ENCODE data around the gene OPRL1. TPM values are rescaled to one million over a fixed set of nuclear protein-coding genes. Genes with fewer than 3 reads are reported as not detected.
A peak's percentile ranks its signal among the peaks of the same experiment; 100 is the strongest.

The OPRL1 gene
- total and polyA plus RNA-seq, 2 donors (not counting 1 experiment from before 2014, with no cell fraction given) = 3.5 to 6.2 TPM

DNA sequence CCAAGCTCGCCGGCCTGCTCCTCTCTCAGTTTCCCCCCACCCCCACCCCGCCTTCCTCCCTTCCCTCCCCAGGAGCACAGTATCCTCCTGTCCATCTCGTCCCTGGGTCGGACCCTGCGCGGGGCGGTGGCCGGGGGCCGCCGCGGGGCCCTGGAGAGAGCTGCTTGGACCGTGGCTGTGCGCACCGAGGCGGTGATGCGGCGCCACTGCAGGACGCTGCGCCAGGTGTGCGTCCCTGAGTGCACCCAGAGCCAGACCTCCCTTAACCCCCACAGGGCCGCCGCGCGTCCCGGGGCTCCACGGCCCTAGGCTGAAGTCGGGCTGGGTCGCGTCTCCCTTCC is 41.7 kb upstream of the OPRL1 start:
- Mint-ChIP-seq H3K4me3 (peak overlapping the region; percentile 61), H3K27ac (no peak overlapping the region), H3K9me3 (ENCODE audit: insufficient read depth) (no peaks in the 10 kb centered on the region), H3K27me3 (peaks cover 7% of the 10 kb centered on the region), H3K4me1 (peaks cover 20% of the 10 kb centered on the region)
- ATAC-seq (ENCODE audit: low read depth) (peak; percentile 13), DNase-seq (no peak)
- H3K4me3 ChIP-seq (ENCODE audit: control extremely low read depth in 1 of 5, extremely low read depth in 1 of 5, insufficient read depth in 1 of 5, low read depth in 2 of 5, low read length in 4 of 5) = peak overlapping the region in 3 of 5 experiments; percentile 64 to 85 (median 66)
- peak overlapping the region; percentile 100 for H3K4me2 ChIP-seq (replicated peaks; ENCODE audit: low read depth, low read length, poor library complexity, severe bottlenecking)
- H2AFZ ChIP-seq (ENCODE audit: insufficient read depth, low read depth, low read length, poor library complexity, severe bottlenecking) = peak overlapping the region; percentile 96
- peak overlapping the region; percentile 76 for H3K9ac ChIP-seq (ENCODE audit: low read length)
- peaks cover 31 to 32% of the 10 kb centered on the region in 2 donors for H3K4me1 ChIP-seq (ENCODE audit: control insufficient read depth in 2 of 2, insufficient read depth in 2 of 2, low read length in 2 of 2)
- TF ChIP-seq EZH2 (IDR thresholded peaks at IDR 0.05; ENCODE audit: borderline replicate concordance, insufficient read depth, low read depth, low read length, poor library complexity, severe bottlenecking) = no peak
- TF ChIP-seq, protein P1, sequence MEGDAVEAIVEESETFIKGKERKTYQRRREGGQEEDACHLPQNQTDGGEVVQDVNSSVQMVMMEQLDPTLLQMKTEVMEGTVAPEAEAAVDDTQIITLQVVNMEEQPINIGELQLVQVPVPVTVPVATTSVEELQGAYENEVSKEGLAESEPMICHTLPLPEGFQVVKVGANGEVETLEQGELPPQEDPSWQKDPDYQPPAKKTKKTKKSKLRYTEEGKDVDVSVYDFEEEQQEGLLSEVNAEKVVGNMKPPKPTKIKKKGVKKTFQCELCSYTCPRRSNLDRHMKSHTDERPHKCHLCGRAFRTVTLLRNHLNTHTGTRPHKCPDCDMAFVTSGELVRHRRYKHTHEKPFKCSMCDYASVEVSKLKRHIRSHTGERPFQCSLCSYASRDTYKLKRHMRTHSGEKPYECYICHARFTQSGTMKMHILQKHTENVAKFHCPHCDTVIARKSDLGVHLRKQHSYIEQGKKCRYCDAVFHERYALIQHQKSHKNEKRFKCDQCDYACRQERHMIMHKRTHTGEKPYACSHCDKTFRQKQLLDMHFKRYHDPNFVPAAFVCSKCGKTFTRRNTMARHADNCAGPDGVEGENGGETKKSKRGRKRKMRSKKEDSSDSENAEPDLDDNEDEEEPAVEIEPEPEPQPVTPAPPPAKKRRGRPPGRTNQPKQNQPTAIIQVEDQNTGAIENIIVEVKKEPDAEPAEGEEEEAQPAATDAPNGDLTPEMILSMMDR (IDR thresholded peaks at IDR 0.05) = no peak
- H3K79me2 ChIP-seq (ENCODE audit: control insufficient read depth, insufficient read depth, low read length) = no peaks in the 10 kb centered on the region
- CTCF ChIA-PET = interaction anchor here (0.8 to 6.4 kb wide), 25 partner anchors 11 to 500 kb away, joined by 3 to 108 read pairs (median 6); partner anchors contain the start of genes LKAAEAR1, NPBWR2, OPRL1 and PCMTD2
- peaks cover 0 to 3% (median 0%) of the 10 kb centered on the region in 3 donors for H3K9me3 ChIP-seq (ENCODE audit: control extremely low read depth in 1 of 3, control insufficient read depth in 2 of 3, insufficient read depth in 1 of 3, low read length in 2 of 3)
- POLR2A ChIA-PET = interaction anchor here (0.5 to 1.6 kb wide), 8 partner anchors 9 to 1062 kb away, joined by 3 to 7 read pairs (median 4); partner anchors contain the start of genes OPRL1 and PRPF6
- H4K20me1 ChIP-seq (ENCODE audit: control insufficient read depth, insufficient read depth, low read length, poor library complexity, severe bottlenecking) = peaks cover 6% of the 10 kb centered on the region
- H3K27me3 ChIP-seq (replicated peaks in 1 of 4; ENCODE audit: control extremely low read depth in 1 of 4, control insufficient read depth in 3 of 4, insufficient read depth in 4 of 4, low read length in 3 of 4) = peaks cover 0 to 23% (median 11%) of the 10 kb centered on the region in 4 experiments
- H3K27ac ChIP-seq (ENCODE audit: low read length in 2 of 2) = no peak overlapping the region
- 0% methylated on average over 29 of the region's 30 CpGs for WGBS (ENCODE audit: insufficient coverage)
- intact Hi-C loops (cut with micrococcal nuclease) = loop anchor here (1.0 to 5.0 kb wide), 5 partner anchors 19 to 64 kb away; partner anchors contain the start of genes PRPF6 and TCEA2
- peaks cover 0 to 9% of the 10 kb centered on the region in 2 experiments for H3K36me3 ChIP-seq (replicated peaks in 1 of 2; ENCODE audit: control extremely low read depth in 1 of 2, control insufficient read depth in 1 of 2, extremely low read depth in 1 of 2, insufficient read depth in 2 of 2, low read length in 1 of 2)

All from B cell (primary cell).